Measurements from ENCODE around the gene UBE2L3. TPM values are rescaled to one million over a fixed set of nuclear protein-coding genes. Genes with fewer than 3 reads are reported as not detected.

UBE2L3 gene
- polyA plus RNA-seq, 5 donors = 41.3 to 52.8 (median 47.5) TPM

DNA sequence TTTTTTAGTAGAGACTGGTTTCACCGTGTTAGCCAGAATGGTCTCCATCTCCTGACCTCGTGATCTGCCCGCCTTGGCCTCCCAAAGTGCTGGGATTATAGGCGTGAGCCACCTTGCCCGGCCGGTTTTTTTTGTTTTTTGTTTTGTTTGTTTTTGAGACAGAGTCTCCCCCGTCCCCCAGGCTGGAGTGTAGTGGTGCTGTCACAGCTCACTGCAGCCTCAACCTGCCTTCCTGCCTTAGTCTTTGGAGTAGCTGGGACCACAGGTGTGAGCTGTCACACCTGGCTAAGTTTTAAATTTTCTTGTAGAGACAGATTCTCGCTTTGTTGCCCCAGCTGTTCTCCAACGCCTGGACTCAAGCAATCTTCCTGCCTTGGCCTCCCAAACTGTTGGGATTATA lies 101.5 kb downstream of the UBE2L3 start:
- no peak for DNase-seq

DNA sequence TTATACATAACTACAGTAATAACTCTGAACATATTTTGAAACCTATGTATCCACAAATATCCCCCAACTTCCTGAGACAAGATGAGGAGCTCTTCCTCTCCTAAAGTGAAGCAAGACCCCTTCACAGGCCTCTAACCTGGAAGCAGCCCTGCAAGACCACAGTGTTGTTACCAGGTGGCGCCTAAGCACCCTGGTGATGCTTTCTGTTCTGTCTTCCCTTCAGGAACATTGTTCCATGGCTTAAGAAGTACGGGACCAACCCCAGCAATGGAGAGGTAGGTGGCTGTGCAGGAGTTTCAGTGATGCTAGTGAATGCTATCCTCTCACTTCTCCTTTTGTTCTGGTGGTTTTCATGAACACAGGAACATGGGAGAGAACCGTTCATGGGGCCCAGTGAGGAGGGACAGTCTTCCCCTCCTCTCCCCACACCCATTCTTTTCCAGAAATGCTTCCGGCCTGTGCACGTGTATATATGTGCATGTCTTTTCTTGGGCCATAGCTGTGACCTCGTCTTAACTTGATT lies 104.7 kb downstream of the UBE2L3 start:
- no peak for DNase-seq

Other genes with a start within 250 kb of the UBE2L3 start
- gene RIMBP3B, start 184.0 kb upstream of the UBE2L3 start, polyA plus RNA-seq (ENCODE audit: insufficient read depth in 1 of 5, insufficient read length in 5 of 5, low replicate concordance in 1 of 5) = under 1 TPM in 1 of 5 donors, not detected in 4; 0.03 TPM
- gene HIC2, start 150.3 kb upstream of the UBE2L3 start, polyA plus RNA-seq (ENCODE audit: insufficient read depth in 1 of 5, insufficient read length in 5 of 5, low replicate concordance in 1 of 5) = 1 to 10 TPM; 5.6 to 8.4 (median 6.7) TPM
- 1 to 10 TPM; 1.2 to 3.0 (median 1.9) TPM for gene TMEM191C, start 100.3 kb upstream of the UBE2L3 start, polyA plus RNA-seq (ENCODE audit: insufficient read depth in 1 of 5, insufficient read length in 5 of 5, low replicate concordance in 1 of 5)
- under 1 TPM in 4 of 5 donors, not detected in 1; 0.09 to 0.27 (median 0.24) TPM for gene RIMBP3C, start 16.3 kb upstream of the UBE2L3 start, polyA plus RNA-seq (ENCODE audit: insufficient read depth in 1 of 5, insufficient read length in 5 of 5, low replicate concordance in 1 of 5)
- 10 to 100 TPM in 1 of 5 donors, 1 to 10 TPM in 4; 6.6 to 14.0 (median 8.9) TPM for gene YDJC, start 62.3 kb downstream of the UBE2L3 start, polyA plus RNA-seq (ENCODE audit: insufficient read depth in 1 of 5, insufficient read length in 5 of 5, low replicate concordance in 1 of 5)
- gene CCDC116, start 65.0 kb downstream of the UBE2L3 start, polyA plus RNA-seq (ENCODE audit: insufficient read depth in 1 of 5, insufficient read length in 5 of 5, low replicate concordance in 1 of 5) = 1 to 10 TPM in 4 of 5 donors, under 1 TPM in 1; 0.90 to 1.6 (median 1.3) TPM
- 10 to 100 TPM; 11.5 to 32.0 (median 13.2) TPM for gene SDF2L1, start 74.6 kb downstream of the UBE2L3 start, polyA plus RNA-seq (ENCODE audit: insufficient read depth in 1 of 5, insufficient read length in 5 of 5, low replicate concordance in 1 of 5)
- 10 to 100 TPM; 33.3 to 41.6 (median 38.3) TPM for gene PPIL2, start 98.3 kb downstream of the UBE2L3 start, polyA plus RNA-seq (ENCODE audit: insufficient read depth in 1 of 5, insufficient read length in 5 of 5, low replicate concordance in 1 of 5)
- 10 to 100 TPM; 15.2 to 20.1 (median 19.4) TPM for gene YPEL1, start 168.1 kb downstream of the UBE2L3 start, polyA plus RNA-seq (ENCODE audit: insufficient read depth in 1 of 5, insufficient read length in 5 of 5, low replicate concordance in 1 of 5)